Pancreas (tissue), 10 donors: ENCODE results near the gene KDM2B. TPM values are rescaled to one million over a fixed set of nuclear protein-coding genes. Genes with fewer than 3 reads are reported as not detected.

Source experiments
- ATAC-seq, 4 donors: fragments of 200-7000 bp; cut with Tn5 transposase; one replicate each; pipeline versions ENCODE4 v1.8.0 to v1.9.1; 2020; ENCODE audit warnings: mild to moderate bottlenecking in 4 of 4, moderate library complexity in 4 of 4
- DNase-seq, 6 donors: peaks; one replicate each; pipeline ENCODE4 v3.0.0-alpha.2; 2020
- FAIRE-seq: peaks from 2 replicates; lab custom pipeline; 2012; peaks lifted over from hg19 to GRCh38; lab: Jason Lieb, UNC
- H3K27ac ChIP-seq, 4 donors: fragments of 200-600 bp; sonication (generic); 1 replicate in 3 of 4; 2 replicates in 1 of 4; pipeline versions ENCODE4 v1.5.0 to v1.8.0; 2020
- H3K27me3 ChIP-seq, 4 donors: fragments of 200-600 bp; one replicate each; pipeline ENCODE4 v1.8.0; 2021
- H3K36me3 ChIP-seq, 3 donors: fragments of 200-600 bp; sonication (generic) in 1 of 3; one replicate each; pipeline versions ENCODE4 v1.5.0 to v1.8.0; 2020 to 2021
- H3K4me1 ChIP-seq, 3 donors: fragments of 200-600 bp; one replicate each; pipeline ENCODE4 v1.8.0; 2021
- H3K4me3 ChIP-seq, 4 donors: fragments of 200-600 bp; sonication (generic) in 2 of 4; one replicate each; pipeline versions ENCODE4 v1.5.0 to v1.8.0; 2020 to 2021
- H3K9me3 ChIP-seq, 4 donors: fragments of 200-600 bp; one replicate each; pipeline ENCODE4 v1.8.0; 2021
- CTCF ChIP-seq, 4 donors: fragments of 200-600 bp; sonication (generic) in 3 of 4; IDR thresholded peaks; one replicate each; pipeline versions ENCODE4 v1.5.0 to v1.8.0; 2021; ENCODE audit warnings: antibody characterized with exemption in 4 of 4
- WGBS, 2 donors: extraction: QIAGEN DNeasy Blood & Tissue Kit; methylation state at CpG; one replicate each; pipeline ENCODE4 v1.1.7; 2013; 5-methylcytosine and 5-hydroxymethylcytosine counted together
- intact Hi-C, 3 donors: fragments of 100-400 bp; cut with DNase I; formaldehyde crosslinking; loops; one replicate each; pipeline versions ENCODE4 v1.11.1 to v1.14.2; 2022
- polyA plus RNA-seq, 2 donors: library from polyadenylated mRNA; stranded (reverse); fragments of 200-250 nt; gene quantifications; one replicate each; pipeline ENCODE4 v1.2.3, GENCODE V29; 2013
- total RNA-seq, 6 donors: library from RNA; stranded (reverse); fragmentation: NEBNext Ultra II Directional in 4 of 6; extraction: Animal tissue kit (Norgen Biotek cat#: 25700) in 4 of 6; gene quantifications; one replicate each; pipeline versions ENCODE4 v1.2.1 to v1.2.4, GENCODE V29; 2021 to 2023
- donor health status: healthy with polysubstance abuse.
- donor health status: DM: no; HTN: no; CAD: no; lungs with moderate emphysema.
- donor health status: DM: no; HTN: no; CAD: no.
- donor health status: control.
- donor health status: control.
- donor health status: Bipolar disorder and iron deficiency.
- donor health status: DM: yes; HTN: yes; CAD: no.
- donor health status: DM: no; HTN: no; CAD: no.
- donor health status: DM: no; HTN: no; CAD: no.
- donor health status: DM: yes; HTN: yes; CAD: no.

Gene KDM2B
- total and polyA plus RNA-seq, 8 donors, result 7.4 to 21.7 (median 10.3) TPM

- H3K27me3 ChIP-seq, result no peaks in the 10 kb centered on the region
- ATAC-seq (peak; percentile 94 to 98 (median 96)), FAIRE-seq (peak; percentile 80), DNase-seq (peak; percentile 98 to 100 (median 99))
- no peak for TF ChIP-seq CTCF (IDR thresholded peaks at IDR 0.05)
- peaks cover under 1 to 15% (median 14%) of the 10 kb centered on the region in 3 donors for H3K4me1 ChIP-seq
- peak within 1 kb of the TSS; percentile 51 to 98 (median 94) for H3K4me3 ChIP-seq
- no peaks in the 10 kb centered on the region for H3K9me3 ChIP-seq
- WGBS, 2 donors, result 0% methylated on average over 77 of the region's 77 CpGs
- intact Hi-C loops, result no loop called here
- H3K36me3 ChIP-seq, result no peaks in the 10 kb centered on the region
- H3K27ac ChIP-seq, result peak within 1 kb of the TSS; percentile 85 to 98 (median 95)
These were observed 181.2 kb downstream of the KDM2B start, which contains the start of gene RNF34 for GRCh38 chr12:121399391-121400331. Gene RNF34 (plus strand): TSS chr12:121400118. CDS start chr12:121400213, 95 bp downstream.

GRCh38 chr12:121398355-121398754 lies 182.5 kb downstream of the KDM2B start:
- no peak for DNase-seq
- H3K4me3 ChIP-seq, result no peak overlapping the region
- peaks cover 0 to 15% (median 14%) of the 10 kb centered on the region in 3 donors for H3K4me1 ChIP-seq
- no peak for ATAC-seq
- no peaks in the 10 kb centered on the region for H3K27me3 ChIP-seq
- H3K9me3 ChIP-seq, result no peaks in the 10 kb centered on the region
- 99% methylated on average over 5 of the region's 5 CpGs for WGBS, 2 donors
- intact Hi-C loops, result no loop called here
- no peak overlapping the region for H3K27ac ChIP-seq
- H3K36me3 ChIP-seq, result no peaks in the 10 kb centered on the region
- no peak for FAIRE-seq
- TF ChIP-seq CTCF (IDR thresholded peaks at IDR 0.05), result no peak

- ATAC-seq (no peak), DNase-seq (no peak), FAIRE-seq (no peak)
- Histone ChIP-seq H3K4me3 (no peak overlapping the region), H3K27me3 (no peaks in the 10 kb centered on the region), H3K27ac (no peak overlapping the region), H3K9me3 (no peaks in the 10 kb centered on the region), H3K4me1 (peaks cover 0 to 15% (median 14%) of the 10 kb centered on the region in 3 donors), H3K36me3 (no peaks in the 10 kb centered on the region)
- 94 to 97% methylated on average over 14 of the region's 14 CpGs for WGBS, 2 donors
- TF ChIP-seq CTCF (IDR thresholded peaks at IDR 0.05), result no peak
- intact Hi-C loops, result no loop called here
These were observed 183.3 kb downstream of the KDM2B start for GRCh38 chr12:121397521-121397920.

- Histone ChIP-seq H3K9me3 (no peaks in the 10 kb centered on the region), H3K27me3 (no peaks in the 10 kb centered on the region), H3K4me3 (no peak overlapping the region), H3K27ac (no peak overlapping the region), H3K4me1 (no peaks in the 10 kb centered on the region), H3K36me3 (no peaks in the 10 kb centered on the region)
- FAIRE-seq (no peak), DNase-seq (no peak), ATAC-seq (no peak)
- 79 to 80% methylated on average over 3 of the region's 3 CpGs for WGBS, 2 donors
- intact Hi-C loops, result no loop called here
- no peak for TF ChIP-seq CTCF (IDR thresholded peaks at IDR 0.05)
These were observed 188.5 kb downstream of the KDM2B start for GRCh38 chr12:121392325-121392716.
